HepG2 (cell line): ENCODE measurements around the gene FGFR2. TPM values are rescaled to one million over a fixed set of nuclear protein-coding genes. Genes with fewer than 3 reads are reported as not detected.

Experiments
- ATAC-seq: fragments of 200-7000 bp; cut with Tn5 transposase; 3 replicates; pipeline ENCODE4 v1.9.1; 2020; ENCODE audit warnings: mild to moderate bottlenecking, moderate library complexity
- BruUV-seq: library from RNA; stranded (reverse); fragments of 400-500 nt; replicated peaks from 2 replicates; lab custom pipeline; 2021; lab: Mats Ljungman, UMichigan
- CTCF ChIA-PET: fragments of 300-600 bp; formaldehyde crosslinking; extraction: SDS; loops from one replicate; lab custom pipeline; 2021; ENCODE audit warnings: low total read pairs, inconsistent platforms, low intra/inter-chr PET ratio; lab: Yijun Ruan, JAX
- POLR2A ChIA-PET: fragments of 350-600 bp; sonication (Branson Sonifier 250); formaldehyde crosslinking; loops from one replicate; lab custom pipeline; 2020; ENCODE audit warnings: antibody characterized with exemption, inconsistent platforms; lab: Yijun Ruan, JAX
- DNase-seq: peaks from one replicate; pipeline ENCODE4 v3.0.0-alpha.2; 2015; ENCODE audit warnings: low spot score
- FAIRE-seq: peaks from 3 replicates; lab custom pipeline; 2011; peaks lifted over from hg19 to GRCh38; lab: Jason Lieb, UNC
- H2AFZ ChIP-seq: one replicate; pipeline ENCODE4 v1.6.1; 2011; ENCODE audit warnings: low read length, inconsistent platforms
- H3K27ac ChIP-seq: fragments of 300-600 bp; 3 replicates; pipeline ENCODE4 v1.8.0; 2011; ENCODE audit warnings: mixed run types, mild to moderate bottlenecking, mixed read lengths, low read length, inconsistent platforms; ENCODE audit not compliant: insufficient read depth; ENCODE audit errors: extremely low read length
- H3K27me3 ChIP-seq, 2 experiments: fragments of 200-600 bp in 1 of 2; 2 replicates in 1 of 2; 3 replicates in 1 of 2; pipeline versions ENCODE4 v1.6.0 to v1.8.0; 2011; ENCODE audit warnings: low read length in 2 of 2, mild to moderate bottlenecking in 2 of 2, moderate library complexity in 2 of 2, inconsistent platforms in 1 of 2; ENCODE audit not compliant: insufficient read depth in 2 of 2, control insufficient read depth in 1 of 2
- H3K36me3 ChIP-seq, 2 experiments: fragments of 200-600 bp in 1 of 2; replicated peaks in 1 of 2; 2 replicates in 1 of 2; 3 replicates in 1 of 2; pipeline versions ENCODE4 v1.5.1 to v1.8.0; 2011; ENCODE audit warnings: low read length in 2 of 2, inconsistent platforms in 1 of 2; ENCODE audit not compliant: insufficient read depth in 2 of 2, control insufficient read depth in 1 of 2
- H3K4me1 ChIP-seq: 2 replicates; pipeline ENCODE4 v1.5.1; 2012; ENCODE audit warnings: low read length, inconsistent platforms; ENCODE audit not compliant: insufficient read depth
- H3K4me2 ChIP-seq: 2 replicates; pipeline ENCODE4 v1.6.0; 2011; ENCODE audit warnings: low read depth, low read length, inconsistent platforms
- H3K4me3 ChIP-seq, 3 experiments: fragments of 200-600 bp in 1 of 3; sonication (generic), shearing (Covaris generic) in 1 of 3; replicated peaks in 1 of 3; 2 replicates each; pipeline ENCODE4 v1.5.1; 2011 to 2016; ENCODE audit warnings: low read length in 3 of 3, inconsistent platforms in 2 of 3, low read depth in 2 of 3, mild to moderate bottlenecking in 2 of 3, control low read depth in 1 of 3, mixed read lengths in 1 of 3; ENCODE audit not compliant: insufficient read depth in 1 of 3
- H3K79me2 ChIP-seq: one replicate; pipeline ENCODE4 v1.6.1; 2011; ENCODE audit warnings: low read length, inconsistent platforms; ENCODE audit not compliant: insufficient read depth
- H3K9ac ChIP-seq: 2 replicates; pipeline ENCODE4 v1.6.0; 2011; ENCODE audit warnings: mild to moderate bottlenecking, low read depth, low read length, inconsistent platforms; ENCODE audit not compliant: insufficient read depth
- H3K9me3 ChIP-seq: 2 replicates; pipeline ENCODE4 v1.5.1; 2012; ENCODE audit warnings: mild to moderate bottlenecking, low read length
- H4K20me1 ChIP-seq: 2 replicates; pipeline ENCODE4 v1.6.0; 2011; ENCODE audit warnings: inconsistent platforms, mild to moderate bottlenecking, low read length, moderate library complexity; ENCODE audit not compliant: insufficient read depth
- AHR ChIP-seq: IDR thresholded peaks from 2 replicates; pipeline ENCODE4 v1.6.1; 2018; ENCODE audit warnings: missing genetic modification reagents, missing compliant biosample characterization
- ATM ChIP-seq: fragments of 450-650 bp; IDR thresholded peaks from 2 replicates; pipeline ENCODE4 v1.7.1; 2017; ENCODE audit warnings: mild to moderate bottlenecking, borderline replicate concordance
- ATRX ChIP-seq: sonication (generic); formaldehyde crosslinking; IDR thresholded peaks from 2 replicates; pipeline ENCODE4 v1.4.0; 2020; ENCODE audit warnings: missing genetic modification reagents, borderline replicate concordance
- BCL6 ChIP-seq: IDR thresholded peaks from 2 replicates; pipeline ENCODE4 v1.6.1; 2016; ENCODE audit warnings: missing genetic modification reagents, missing compliant biosample characterization
- CTCF ChIP-seq: sonication (generic); formaldehyde crosslinking; IDR thresholded peaks from 2 replicates; pipeline ENCODE4 v1.5.0; 2020; ENCODE audit warnings: mild to moderate bottlenecking, missing genetic modification reagents, moderate library complexity
- FOXK1 ChIP-seq: sonication (generic); formaldehyde crosslinking; IDR thresholded peaks from 2 replicates; pipeline ENCODE4 v1.4.0; 2020; ENCODE audit warnings: low read depth, missing genetic modification reagents, borderline replicate concordance
- HNRNPK ChIP-seq: fragments of 200-400 bp; formaldehyde crosslinking; IDR thresholded peaks from 2 replicates; pipeline ENCODE4 v1.6.1; 2018; ENCODE audit warnings: low read length, low read depth, moderate library complexity, mild to moderate bottlenecking; ENCODE audit not compliant: poor library complexity, severe bottlenecking
- MAFK ChIP-seq, 2 experiments: IDR thresholded peaks in 1 of 2; conservative IDR thresholded peaks in 1 of 2; 2 replicates each; pipeline ENCODE4 v1.6.1; 2011; ENCODE audit warnings: improper control_type of control experiment in 2 of 2, low read length in 2 of 2
- SNRNP70 ChIP-seq: fragments of 200-400 bp; formaldehyde crosslinking; IDR thresholded peaks from 2 replicates; pipeline ENCODE4 v1.6.1; 2017; ENCODE audit warnings: mild to moderate bottlenecking, low read depth, low read length, moderate library complexity
- TEF ChIP-seq: sonication (generic); formaldehyde crosslinking; IDR thresholded peaks from 2 replicates; pipeline ENCODE4 v1.5.0; 2020; ENCODE audit warnings: missing genetic modification reagents
- TP53 ChIP-seq: sonication (generic); formaldehyde crosslinking; conservative IDR thresholded peaks from 2 replicates; pipeline ENCODE4 v1.4.0; 2020; ENCODE audit warnings: missing genetic modification reagents
- ZFP41 ChIP-seq: sonication (generic); formaldehyde crosslinking; IDR thresholded peaks from 2 replicates; pipeline ENCODE4 v1.4.0; 2020; ENCODE audit warnings: mild to moderate bottlenecking, missing genetic modification reagents, borderline replicate concordance
- ZNF101 ChIP-seq: sonication (generic); formaldehyde crosslinking; IDR thresholded peaks from 2 replicates; pipeline ENCODE4 v1.4.0; 2020; ENCODE audit warnings: mild to moderate bottlenecking, low read depth, missing genetic modification reagents, borderline replicate concordance
- ZNF264 ChIP-seq: sonication (generic); formaldehyde crosslinking; IDR thresholded peaks from 2 replicates; pipeline ENCODE4 v1.4.0; 2020; ENCODE audit warnings: missing genetic modification reagents
- ZNF441 ChIP-seq: sonication (generic); formaldehyde crosslinking; IDR thresholded peaks from 2 replicates; pipeline ENCODE4 v1.7.0; 2021; ENCODE audit warnings: missing genetic modification reagents, borderline replicate concordance
- WGBS: methylation state at CpG from one replicate; pipeline ENCODE4 v1.1.6; 2017; ENCODE audit warnings: low lambda C conversion rate; 5-methylcytosine and 5-hydroxymethylcytosine counted together
- in situ Hi-C: cut with HindIII; loops from 2 replicates; pipeline ENCODE4 v1.10.0; 2017; ENCODE audit warnings: low pct_unique_long_range_greater_than_20kb; ENCODE audit not compliant: extremely low pct_ligation_motif_present
- intact Hi-C: fragments of 100-400 bp; cut with micrococcal nuclease; formaldehyde crosslinking; loops from one replicate; pipeline ENCODE4 v1.10.0; 2022; ENCODE audit not compliant: unreplicated experiment
- polyA plus RNA-seq, 8 experiments: library from polyadenylated mRNA; depleted of rRNA in 3 of 8; stranded (reverse) in 7 of 8; unstranded in 1 of 8; fragments of >200 nt; fragmentation: Illumina TruSeq in 4 of 8; extraction: Trizol in 4 of 8; gene quantifications; 2 replicates each; pipeline versions ENCODE4 v1.2.1 to v1.2.3, GENCODE V29; 2011 to 2016; ENCODE audit warnings: low read depth in 4 of 8, missing spikeins in 1 of 8, mixed read lengths in 1 of 8; ENCODE audit not compliant: insufficient read depth in 1 of 8
- total RNA-seq, 5 experiments: library from RNA; depleted of rRNA; stranded (reverse); fragments of >200 nt; fragmentation: Illumina TruSeq; extraction: Trizol; gene quantifications; 2 replicates each; pipeline ENCODE4 v1.2.3, GENCODE V29; 2016; ENCODE audit warnings: low read depth in 1 of 5

FGFR2 gene
- total and polyA plus RNA-seq, 2 of the 13 experiments (the other 11 are each of a cell fraction or from before 2014, with no cell fraction given) = 1.6 to 2.6 TPM

GRCh38 chr10:121516093-121516865, 82.0 kb downstream of the FGFR2 start:
- intact Hi-C loops (no loop called here), in situ Hi-C loops (no loop called here)
- no TSS peak for BruUV-seq
- Histone ChIP-seq H3K27me3 (no peaks in the 10 kb centered on the region), H3K36me3 (peaks cover 0 to 3% of the 10 kb centered on the region in 2 experiments; a peak in 2 of 5 replicates), H3K79me2 (no peaks in the 10 kb centered on the region), H4K20me1 (no peaks in the 10 kb centered on the region), H3K9ac (no peak overlapping the region), H2AFZ (no peak overlapping the region), H3K4me3 (no peak overlapping the region), H3K27ac (no peak overlapping the region), H3K4me2 (no peak overlapping the region), H3K9me3 (no peaks in the 10 kb centered on the region), H3K4me1 (peaks cover 9% of the 10 kb centered on the region; the same call in 1 of the 2 replicates)
- whole genome bisulfite sequencing = 87% methylated on average over 8 of the region's 8 CpGs
- no peak for DNase-seq
- no peak for ATAC-seq
- no peak for TF ChIP-seq ZNF264 (CRISPR knock-in tag)
- TF ChIP-seq HNRNPK = no peak
- no peak for TF ChIP-seq ATRX (CRISPR knock-in tag)
- no peak for TF ChIP-seq CTCF
- no peak for TF ChIP-seq SNRNP70
- no peak for TF ChIP-seq ZNF101 (CRISPR knock-in tag)
- no peak for TF ChIP-seq AHR
- TF ChIP-seq ATM = no peak
- no peak for TF ChIP-seq TEF
- no peak for TF ChIP-seq BCL6 (CRISPR knock-in tag)
- no peak for TF ChIP-seq ZNF441 (CRISPR knock-in tag)
- no peak for TF ChIP-seq MAFK (conservative IDR thresholded peaks at IDR 0.05 in 1 of 2, IDR thresholded peaks at IDR 0.05 in 1 of 2; ENCODE audit: low read length in 2 of 2)
- TF ChIP-seq TP53 = no peak
- no peak for TF ChIP-seq FOXK1 (CRISPR knock-in tag)
- TF ChIP-seq ZFP41 (CRISPR knock-in tag) = no peak
- FAIRE-seq = no peak
- ChIA-PET CTCF (no interaction called here), POLR2A (no interaction called here)
